ENCODE data around the gene PSMG2. TPM values are rescaled to one million over a fixed set of nuclear protein-coding genes. Genes with fewer than 3 reads are reported as not detected.

Gene PSMG2
- total RNA-seq, 2 experiments from 2014 or later: 58.4 to 61.7 TPM

DNA sequence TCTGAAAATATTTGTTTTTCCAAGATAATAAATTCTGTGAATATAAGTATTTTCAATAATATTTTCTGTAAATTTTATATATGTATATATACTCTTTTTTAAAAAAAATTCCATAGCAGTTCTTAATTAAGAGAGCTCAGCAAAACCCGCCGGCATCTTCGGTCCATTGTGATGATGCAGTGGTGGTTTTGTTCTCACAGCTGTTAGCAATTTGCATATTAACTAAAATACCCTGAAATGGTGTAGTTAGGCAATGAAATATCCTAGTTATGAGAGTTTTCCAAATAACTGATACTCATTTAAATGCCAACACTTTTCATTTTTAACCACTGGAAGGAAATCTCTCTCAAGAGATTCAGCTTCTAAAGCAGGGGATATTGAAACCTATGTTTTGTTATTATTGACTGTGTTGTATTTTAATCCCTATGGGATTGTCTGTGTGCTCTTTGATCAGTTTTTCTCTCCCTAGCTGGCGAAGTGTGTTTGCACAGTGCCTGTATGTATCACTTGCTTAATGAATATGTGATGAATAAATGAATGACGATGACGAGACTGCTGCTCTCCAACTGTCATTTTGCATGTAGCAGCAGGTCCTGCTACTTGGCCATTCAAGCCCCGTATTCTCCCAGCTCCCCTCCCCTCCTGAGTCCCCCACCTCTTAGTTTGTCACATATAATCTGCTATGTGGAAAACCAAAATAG is 42.4 kb downstream of the PSMG2 start:
- Mint-ChIP-seq H3K27me3 (no peaks in the 10 kb centered on the region), H3K27ac (no peak overlapping the region), H3K4me3 (no peak overlapping the region), H3K36me3 (ENCODE audit: low read depth) (no peaks in the 10 kb centered on the region), H3K9me3 (no peaks in the 10 kb centered on the region), H3K4me1 (ENCODE audit: low read depth) (peaks cover 13% of the 10 kb centered on the region)
- Histone ChIP-seq H3K9me3 (ENCODE audit: control insufficient read depth in 1 of 2, insufficient read depth in 1 of 2, low read length in 2 of 2) (no peaks in the 10 kb centered on the region), H3K4me3 (ENCODE audit: low read length) (no peak overlapping the region), H3K27ac (ENCODE audit: low read depth in 1 of 2, low read length in 2 of 2) (no peak overlapping the region), H3K4me1 (ENCODE audit: insufficient read depth, low read length) (peaks cover 9% of the 10 kb centered on the region), H3K36me3 (ENCODE audit: insufficient read depth, low read length) (no peaks in the 10 kb centered on the region), H3K27me3 (ENCODE audit: control insufficient read depth in 1 of 2, insufficient read depth in 2 of 2, low read length in 2 of 2) (no peaks in the 10 kb centered on the region)
- no peak for TF ChIP-seq CTCF (IDR thresholded peaks at IDR 0.05)
- intact Hi-C loops (cut with DNase I, micrococcal nuclease): no loop called here
- ChIA-PET CTCF (interaction anchor here (1.6 to 1.8 kb wide), 3 partner anchors 18 to 189 kb away, joined by 5 to 12 read pairs (median 7); no protein-coding TSS in a partner anchor), POLR2A (interaction anchor here (1.9 kb wide), 1 partner anchor 189 kb away, joined by 7 read pairs; no protein-coding TSS in a partner anchor)
- no peak for DNase-seq
- no peak for ATAC-seq (ENCODE audit: poor library complexity)

DNA sequence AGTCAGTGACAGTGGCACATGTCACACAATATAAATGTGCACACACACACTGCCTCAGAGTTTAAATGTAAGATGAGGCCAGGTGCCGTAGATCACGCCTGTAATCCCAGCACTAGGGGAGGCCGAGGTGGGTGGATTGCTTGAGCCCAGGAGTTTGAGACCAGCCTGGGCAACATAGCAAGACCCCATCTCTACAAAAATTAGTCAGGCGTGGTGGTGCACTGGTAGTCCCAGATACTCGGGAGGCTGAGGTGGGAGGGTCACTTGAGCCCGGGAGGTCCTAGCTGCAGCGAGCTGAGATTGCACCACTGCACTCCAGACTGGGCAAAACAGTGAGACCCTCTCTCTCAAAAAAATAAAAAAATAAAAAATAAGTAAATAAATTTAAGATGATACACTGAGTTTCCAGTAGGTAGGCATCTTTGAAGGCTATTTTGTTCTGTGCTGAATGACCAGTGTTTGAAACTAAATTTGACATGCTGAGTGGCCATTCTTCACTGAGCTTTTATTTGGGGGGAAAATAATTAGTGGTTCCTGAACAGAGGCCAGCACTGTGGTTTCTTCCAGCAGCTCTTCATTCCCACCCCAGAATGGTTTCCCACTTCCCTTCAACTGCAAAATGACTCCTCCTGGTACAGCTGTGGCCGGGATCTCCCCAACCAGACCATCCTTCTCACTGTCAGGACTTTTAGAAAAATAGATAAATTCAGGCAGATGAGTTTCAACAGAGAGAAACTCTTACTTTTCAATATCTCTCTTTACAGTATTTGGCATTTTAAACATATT is 44.9 kb downstream of the PSMG2 start:
- no peaks in the 10 kb centered on the region for H3K9me3 ChIP-seq (ENCODE audit: control insufficient read depth in 1 of 2, insufficient read depth in 1 of 2, low read length in 2 of 2)
- intact Hi-C loops (cut with DNase I, micrococcal nuclease): no loop called here
- H3K27ac ChIP-seq (ENCODE audit: low read depth in 1 of 2, low read length in 2 of 2): no peak overlapping the region
- ChIA-PET CTCF (no interaction called here), POLR2A (no interaction called here)
- H3K36me3 Mint-ChIP-seq (ENCODE audit: low read depth): no peaks in the 10 kb centered on the region
- ATAC-seq (ENCODE audit: poor library complexity): no peak
- peaks cover 23% of the 10 kb centered on the region for H3K4me1 Mint-ChIP-seq (ENCODE audit: low read depth)
- H3K4me3 ChIP-seq (ENCODE audit: low read length): no peak overlapping the region
- no peaks in the 10 kb centered on the region for H3K27me3 Mint-ChIP-seq
- H3K9me3 Mint-ChIP-seq: no peaks in the 10 kb centered on the region
- H3K27ac Mint-ChIP-seq: no peak overlapping the region
- H3K36me3 ChIP-seq (ENCODE audit: insufficient read depth, low read length): no peaks in the 10 kb centered on the region
- no peak overlapping the region for H3K4me3 Mint-ChIP-seq
- no peaks in the 10 kb centered on the region for H3K27me3 ChIP-seq (ENCODE audit: control insufficient read depth in 1 of 2, insufficient read depth in 2 of 2, low read length in 2 of 2)
- TF ChIP-seq CTCF (IDR thresholded peaks at IDR 0.05): no peak
- no peak for DNase-seq
- peaks cover 13% of the 10 kb centered on the region for H3K4me1 ChIP-seq (ENCODE audit: insufficient read depth, low read length)

GRCh38 chr18:12748671-12749070 is 45.8 kb downstream of the PSMG2 start:
- DNase-seq (no peak), ATAC-seq (ENCODE audit: poor library complexity) (no peak)
- Mint-ChIP-seq H3K9me3 (no peaks in the 10 kb centered on the region), H3K4me3 (no peak overlapping the region), H3K27me3 (no peaks in the 10 kb centered on the region), H3K27ac (no peak overlapping the region), H3K4me1 (ENCODE audit: low read depth) (peaks cover 23% of the 10 kb centered on the region), H3K36me3 (ENCODE audit: low read depth) (no peaks in the 10 kb centered on the region)
- Histone ChIP-seq H3K4me3 (ENCODE audit: low read length) (no peak overlapping the region), H3K27me3 (ENCODE audit: control insufficient read depth in 1 of 2, insufficient read depth in 2 of 2, low read length in 2 of 2) (no peaks in the 10 kb centered on the region), H3K9me3 (ENCODE audit: control insufficient read depth in 1 of 2, insufficient read depth in 1 of 2, low read length in 2 of 2) (no peaks in the 10 kb centered on the region), H3K27ac (ENCODE audit: low read depth in 1 of 2, low read length in 2 of 2) (no peak overlapping the region), H3K36me3 (ENCODE audit: insufficient read depth, low read length) (no peaks in the 10 kb centered on the region), H3K4me1 (ENCODE audit: insufficient read depth, low read length) (peaks cover 13% of the 10 kb centered on the region)
- ChIA-PET POLR2A (interaction anchor here (1.2 to 1.9 kb wide), 2 partner anchors 27 to 135 kb away, joined by 5 to 8 read pairs; no protein-coding TSS in a partner anchor), CTCF (no interaction called here)
- TF ChIP-seq CTCF (IDR thresholded peaks at IDR 0.05): no peak
- intact Hi-C loops (cut with DNase I, micrococcal nuclease): no loop called here

Measured in CD4-positive, alpha-beta T cell (primary cell).